M059J (cell line): Measurements from ENCODE around the gene LAPTM5. TPM values are rescaled to one million over a fixed set of nuclear protein-coding genes. Genes with fewer than 3 reads are reported as not detected.

Experiments used
- DNase-seq: peaks from one replicate; pipeline ENCODE4 v3.0.0-alpha.2; 2012; ENCODE audit warnings: low read depth
- total RNA-seq: library from RNA; depleted of rRNA; stranded (reverse); fragments of >200 nt; shearing (Covaris generic); gene quantifications from 2 replicates; pipeline ENCODE4 v1.2.3, GENCODE V29; 2014

The LAPTM5 gene
- total RNA-seq, 1 experiment from 2014 or later, result 3.4 TPM

DNA sequence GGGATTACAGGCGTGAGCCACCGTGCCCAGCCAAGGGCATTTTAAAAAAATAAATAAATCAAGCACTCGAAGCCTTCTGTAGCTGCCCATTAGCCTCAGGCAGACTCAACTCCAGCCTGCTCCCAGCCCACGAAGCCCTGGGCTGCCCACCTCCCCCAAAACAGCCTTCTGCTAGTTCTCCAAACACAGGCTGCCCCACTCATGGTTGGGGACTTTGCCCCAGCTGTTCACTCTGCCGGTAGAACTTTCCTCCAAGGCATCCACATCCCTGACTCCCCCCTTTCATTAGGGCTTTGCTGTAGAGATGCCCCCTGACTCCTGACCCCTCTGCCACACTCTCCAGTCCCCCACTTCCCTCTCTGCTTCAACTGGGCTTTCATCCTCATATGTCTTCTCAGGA is 29.7 kb upstream of the LAPTM5 start:
- DNase-seq, result no peak

- no peak for DNase-seq
These were observed 28.9 kb upstream of the LAPTM5 start for GRCh38 chr1:30786264-30786991.

- DNase-seq, result no peak
These were observed 28.1 kb upstream of the LAPTM5 start for GRCh38 chr1:30785714-30786113.

DNA sequence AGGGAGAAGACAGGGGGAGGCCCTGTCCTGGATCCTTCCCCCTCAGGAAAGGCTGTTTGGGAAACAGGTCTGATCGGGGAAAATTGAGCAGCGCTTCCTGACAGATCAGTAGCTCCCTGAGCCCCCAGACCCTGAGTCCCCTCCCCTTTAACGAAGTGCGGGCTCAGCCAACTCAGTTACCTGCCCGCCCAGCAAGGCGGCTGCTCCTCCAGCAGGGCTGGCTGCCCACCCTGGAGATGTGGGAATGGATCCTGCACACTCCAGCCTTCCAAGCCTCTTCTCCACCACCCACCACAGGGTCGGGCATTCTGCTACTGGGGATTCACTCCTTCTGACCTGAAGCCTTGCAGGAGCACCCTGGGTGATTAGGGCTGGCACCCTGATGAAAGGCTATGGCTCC is 27.6 kb upstream of the LAPTM5 start:
- no peak for DNase-seq

DNA sequence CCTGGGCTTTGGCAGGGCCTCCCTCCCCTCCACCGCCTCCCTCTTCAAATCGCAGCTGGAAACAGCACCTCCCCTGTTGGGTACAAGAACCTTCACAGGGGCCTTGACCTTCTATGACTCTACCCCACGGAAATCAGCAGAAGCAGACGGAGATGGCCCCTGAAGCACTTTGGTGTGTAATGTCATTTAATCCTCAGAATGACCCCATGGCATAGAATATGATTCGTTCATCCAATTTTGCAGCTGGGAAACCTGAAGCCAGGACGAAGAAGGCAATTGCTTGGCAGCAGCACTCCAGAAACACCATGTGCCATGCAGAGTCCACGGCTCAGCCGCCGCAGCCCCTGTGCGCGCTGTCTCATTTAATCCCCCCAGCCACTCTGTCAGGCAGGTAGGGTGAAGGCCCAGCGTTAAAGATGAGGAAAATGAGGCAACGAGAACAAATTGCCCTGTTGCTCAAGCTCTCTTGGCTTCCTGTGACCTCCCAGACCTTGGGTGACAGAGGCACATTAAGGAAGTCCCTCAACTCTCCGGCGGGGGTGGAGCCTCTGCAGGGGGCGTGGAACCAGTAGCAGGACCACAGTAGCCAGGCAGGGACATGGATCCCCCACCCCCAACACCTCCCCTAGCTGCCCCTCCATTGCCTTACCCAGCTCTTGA is 25.8 kb upstream of the LAPTM5 start:
- DNase-seq, result no peak

- peak; percentile 47 for DNase-seq
These were observed 25.0 kb upstream of the LAPTM5 start for GRCh38 chr1:30782361-30783255.

DNA sequence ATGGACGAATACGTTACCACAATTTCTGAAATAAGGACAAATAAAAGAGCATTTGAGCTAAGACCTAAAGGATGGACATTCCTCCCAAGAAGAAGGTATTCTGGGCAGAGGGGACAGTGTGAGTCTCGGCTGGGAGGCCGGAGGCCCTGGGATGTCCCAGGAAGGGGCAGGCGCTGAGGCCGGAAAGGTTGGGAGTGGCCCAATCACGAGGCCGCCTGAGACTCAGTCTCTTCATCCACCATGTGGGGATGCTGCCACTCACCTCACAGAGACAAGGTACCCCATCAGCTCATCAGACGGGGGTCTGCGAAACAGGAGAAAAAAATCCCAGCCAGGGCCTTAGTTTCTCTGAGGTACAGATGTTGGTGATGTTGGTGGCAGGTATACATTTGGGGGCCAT is 24.3 kb upstream of the LAPTM5 start:
- DNase-seq, result no peak

GRCh38 chr1:30780409-30780808 is 22.8 kb upstream of the LAPTM5 start:
- no peak for DNase-seq

- DNase-seq, result peak; percentile 74
These were observed 21.9 kb upstream of the LAPTM5 start for GRCh38 chr1:30779294-30780071.

- no peak for DNase-seq
These were observed 21.4 kb upstream of the LAPTM5 start for GRCh38 chr1:30778979-30779293.

DNA sequence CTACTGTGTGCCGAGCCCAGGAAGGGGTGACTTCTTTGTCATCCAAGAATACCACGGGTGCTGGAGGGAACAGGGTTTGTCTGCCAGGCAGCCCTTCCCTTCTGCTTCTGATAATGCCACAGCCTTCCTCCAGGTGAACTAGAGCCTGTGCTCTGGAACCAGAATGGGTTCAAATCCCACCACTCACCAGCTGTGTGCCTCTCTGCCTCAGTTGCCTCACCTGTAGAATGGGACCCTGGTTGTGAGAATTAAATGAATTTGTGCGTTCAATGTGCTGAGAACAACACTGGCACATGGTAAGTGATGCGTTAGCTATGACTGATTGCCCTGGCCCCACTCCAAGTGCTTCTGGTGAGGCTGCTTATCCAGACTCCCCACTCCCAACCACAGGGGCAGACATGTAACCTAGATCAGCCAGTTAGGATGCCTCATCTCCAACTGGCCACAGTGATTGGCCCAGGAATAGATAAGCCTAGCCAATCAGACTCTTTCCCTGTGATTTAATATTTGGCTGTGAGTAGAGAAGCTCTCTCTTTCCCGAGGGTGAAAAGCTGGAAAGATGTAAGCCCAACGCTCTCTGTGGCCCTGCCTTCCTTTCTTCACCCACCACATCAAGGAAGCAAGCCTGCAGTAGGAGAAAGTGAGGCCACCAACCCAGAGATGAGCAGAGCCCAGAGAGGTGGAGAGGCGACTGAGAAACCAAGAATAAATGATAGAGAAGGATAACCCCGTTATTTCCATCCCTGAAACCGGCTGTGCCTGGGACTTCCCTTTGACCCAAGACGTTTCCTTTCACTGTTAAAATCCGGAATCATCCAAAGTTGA is 20.8 kb upstream of the LAPTM5 start:
- peak; percentile 94 for DNase-seq

DNA sequence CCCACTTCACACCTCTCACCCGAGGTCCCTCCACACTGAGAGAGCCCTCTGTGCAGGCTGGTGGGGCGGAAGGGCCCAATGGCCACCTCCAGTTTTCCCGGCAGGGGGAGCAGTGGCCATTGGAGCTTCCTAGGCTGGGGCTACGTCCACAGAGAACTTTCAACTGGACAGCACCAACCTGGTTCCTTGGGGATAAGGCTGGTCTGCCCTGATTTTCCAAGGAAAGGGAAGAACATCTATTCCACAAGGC is 20.3 kb upstream of the LAPTM5 start:
- DNase-seq, result no peak

GRCh38 chr1:30777060-30777903 is 19.7 kb upstream of the LAPTM5 start:
- no peak for DNase-seq

DNA sequence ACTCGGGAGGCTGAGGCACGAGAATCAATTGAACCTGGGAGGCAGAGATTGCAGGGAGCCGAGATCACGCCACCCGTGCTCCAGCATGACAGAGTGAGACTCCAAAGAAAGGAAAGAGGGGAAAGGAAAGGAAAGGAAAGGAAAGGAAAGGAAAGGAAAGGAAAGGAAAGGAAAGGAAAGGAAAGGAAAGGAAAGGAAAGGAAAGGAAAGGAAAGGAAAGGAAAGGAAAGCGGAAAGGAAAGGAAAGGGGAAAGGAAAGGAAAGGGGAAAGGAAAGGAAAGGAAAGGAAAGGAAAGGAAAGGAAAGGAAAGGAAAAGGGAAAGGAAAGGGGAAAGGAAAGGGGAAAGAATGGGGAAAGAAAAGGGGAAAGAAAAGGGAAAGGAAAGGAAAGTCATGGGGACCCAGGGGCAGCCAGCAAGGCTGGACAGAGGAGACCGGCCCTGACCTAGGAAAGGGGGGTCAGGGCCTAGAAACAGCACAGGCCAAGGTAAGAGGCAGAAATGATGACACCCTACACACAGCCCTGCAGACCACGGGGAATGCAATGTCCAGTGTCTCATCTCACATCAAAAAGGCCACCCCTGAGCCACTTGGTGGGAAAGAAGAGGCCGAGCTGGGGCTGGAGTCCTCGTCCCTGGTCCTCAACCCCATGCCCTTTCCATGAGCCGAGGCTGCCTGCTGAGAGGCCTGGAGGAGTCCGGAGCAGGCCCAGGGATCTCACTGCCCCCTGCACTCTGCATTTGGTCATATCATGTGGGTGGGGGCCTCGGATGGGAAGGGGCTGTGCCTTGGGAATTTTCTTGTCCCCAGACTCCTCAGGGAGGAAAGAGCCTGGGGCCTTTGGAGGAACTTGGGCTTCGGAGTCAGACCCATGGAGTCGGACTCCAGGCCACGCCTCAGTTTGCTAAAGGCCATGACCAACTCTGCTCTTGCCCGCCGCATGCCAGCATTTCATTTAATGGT is 18.8 kb upstream of the LAPTM5 start:
- no peak for DNase-seq

DNA sequence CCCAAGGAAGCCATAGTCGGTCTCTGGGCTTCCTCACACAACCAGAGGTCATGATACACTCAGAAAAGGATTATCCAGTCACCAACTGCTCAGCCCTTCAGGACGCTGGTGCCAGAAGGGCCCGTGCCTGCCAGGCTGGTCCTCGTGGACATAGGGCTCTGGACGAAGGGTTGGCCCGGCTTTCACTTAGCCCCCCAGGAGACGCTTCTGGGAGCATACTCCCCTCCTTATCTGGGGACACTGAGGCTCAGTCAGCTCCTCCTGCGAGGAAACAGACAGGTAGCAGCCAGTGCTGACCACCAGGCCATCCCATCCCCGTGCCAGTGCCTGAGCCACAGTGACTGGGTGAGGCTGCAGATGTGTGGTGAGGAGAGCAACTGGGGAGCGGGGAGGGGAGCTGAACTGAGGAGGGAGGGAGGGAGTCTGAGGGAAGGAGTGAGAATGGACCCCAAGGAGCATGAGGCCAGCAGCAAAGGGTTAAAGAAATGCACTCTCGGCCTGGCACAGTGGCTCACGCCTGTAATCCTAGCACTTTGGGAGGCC is 17.9 kb upstream of the LAPTM5 start:
- no peak for DNase-seq

- no peak for DNase-seq
These were observed 17.2 kb upstream of the LAPTM5 start for GRCh38 chr1:30774550-30775432.

DNA sequence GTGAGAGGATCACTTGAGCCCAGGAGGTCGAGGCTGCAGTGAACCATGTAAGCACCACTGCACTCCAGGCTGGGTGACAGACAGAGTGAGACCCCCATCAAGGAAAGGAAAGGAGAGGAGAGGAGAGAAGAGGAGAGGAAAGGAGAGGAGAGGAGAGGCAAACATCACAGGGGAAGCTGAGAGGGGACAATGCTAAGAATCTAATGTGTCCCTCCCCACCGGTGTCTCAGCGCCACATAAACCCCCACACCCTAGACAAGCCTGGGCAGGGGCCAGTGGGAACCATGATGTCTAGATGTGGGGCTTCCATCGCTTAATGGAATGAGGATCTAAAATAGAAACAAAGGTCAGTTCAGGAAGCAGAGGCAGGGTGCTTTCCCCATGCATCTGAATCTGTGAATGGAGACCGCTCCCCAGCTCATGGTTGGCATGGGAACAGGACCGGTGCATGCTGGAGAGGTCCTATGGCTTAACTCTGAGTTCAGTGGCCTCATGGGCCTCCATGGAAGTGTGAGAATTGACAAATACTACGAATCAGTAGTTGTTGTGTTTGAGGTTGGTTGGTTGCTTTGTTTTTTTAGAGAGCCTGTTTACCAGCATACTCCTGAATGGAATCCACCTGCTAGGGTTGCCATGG is 16.3 kb upstream of the LAPTM5 start:
- DNase-seq, result no peak
